K562 (cell line): ENCODE results near the gene MDN1. TPM values are rescaled to one million over a fixed set of nuclear protein-coding genes. Genes with fewer than 3 reads are reported as not detected.

Experiments used
- ATAC-seq: fragments of 200-7000 bp; cut with Tn5 transposase; 3 replicates; pipeline ENCODE4 v1.9.1; 2020; ENCODE audit warnings: moderate library complexity
- BruUV-seq: library from RNA; stranded (reverse); fragments of 400-500 nt; replicated peaks from 2 replicates; lab custom pipeline; 2021; lab: Mats Ljungman, UMichigan
- CTCF ChIA-PET: fragments of 300-600 bp; formaldehyde crosslinking; extraction: SDS; loops from one replicate; lab custom pipeline; 2021; ENCODE audit warnings: low intra/inter-chr PET ratio; lab: Yijun Ruan, JAX
- POLR2A ChIA-PET: fragments of 300-600, 350-650 bp; sonication (Branson Sonifier 250); formaldehyde crosslinking; extraction: SDS; loops from one replicate; lab custom pipeline; 2021; ENCODE audit warnings: antibody characterized with exemption, inconsistent platforms; lab: Yijun Ruan, JAX
- DNase-seq, 4 experiments: peaks; one replicate each; pipeline versions ENCODE4 v3.0.0 to v3.0.0-alpha.2; 2011 to 2018; ENCODE audit warnings: low spot score in 3 of 4, mixed read lengths in 3 of 4; ENCODE audit errors: extremely low read depth in 1 of 4
- FAIRE-seq: peaks from 2 replicates; lab custom pipeline; 2011; peaks lifted over from hg19 to GRCh38; lab: Jason Lieb, UNC
- H2AFZ ChIP-seq: 2 replicates; pipeline ENCODE4 v1.6.0; 2011; ENCODE audit warnings: low read depth, low read length, control low read depth, inconsistent platforms
- H3K27ac ChIP-seq: fragments of 200-600 bp; 3 replicates; pipeline ENCODE4 v1.8.0; 2011; ENCODE audit warnings: low read depth, mild to moderate bottlenecking, control low read depth, inconsistent platforms, low read length, moderate library complexity, mixed read lengths; ENCODE audit errors: extremely low read depth
- H3K27me3 ChIP-seq, 2 experiments: fragments of 300-600 bp in 1 of 2; 2 replicates in 1 of 2; 3 replicates in 1 of 2; pipeline versions ENCODE4 v1.6.0 to v1.8.0; 2011; ENCODE audit warnings: inconsistent platforms in 2 of 2, low read length in 2 of 2, mild to moderate bottlenecking in 1 of 2, mixed read lengths in 1 of 2, moderate library complexity in 1 of 2; ENCODE audit not compliant: control insufficient read depth in 2 of 2, insufficient read depth in 2 of 2
- H3K36me3 ChIP-seq: fragments of 300-600 bp; 3 replicates; pipeline ENCODE4 v1.8.0; 2011; ENCODE audit warnings: mild to moderate bottlenecking, low read length, inconsistent platforms; ENCODE audit not compliant: control insufficient read depth, insufficient read depth
- H3K4me1 ChIP-seq, 2 experiments: fragments of 200-600 bp in 1 of 2; replicated peaks in 1 of 2; 2 replicates in 1 of 2; 3 replicates in 1 of 2; pipeline versions ENCODE4 v1.5.1 to v1.8.0; 2011; ENCODE audit warnings: inconsistent platforms in 2 of 2, low read length in 2 of 2, mild to moderate bottlenecking in 1 of 2, mixed read lengths in 1 of 2, moderate library complexity in 1 of 2; ENCODE audit not compliant: control insufficient read depth in 2 of 2, insufficient read depth in 2 of 2
- H3K4me2 ChIP-seq: 2 replicates; pipeline ENCODE4 v1.6.1; 2011; ENCODE audit warnings: low read length, control low read depth, inconsistent platforms, mixed read lengths; ENCODE audit not compliant: insufficient read depth
- H3K4me3 ChIP-seq: fragments of 200-600 bp; sonication (generic), shearing (Covaris generic); 2 replicates; pipeline ENCODE4 v1.5.1; 2016; ENCODE audit warnings: control low read depth, inconsistent platforms
- H3K79me2 ChIP-seq: fragments of 200-600 bp; 3 replicates; pipeline ENCODE4 v1.8.0; 2011; ENCODE audit warnings: low read length, inconsistent platforms; ENCODE audit not compliant: control insufficient read depth, insufficient read depth
- H3K9ac ChIP-seq, 2 experiments: 2 replicates each; pipeline versions ENCODE4 v1.6.0 to v1.6.1; 2011; ENCODE audit warnings: low read depth in 2 of 2, low read length in 2 of 2, control low read depth in 1 of 2, inconsistent platforms in 1 of 2, mild to moderate bottlenecking in 1 of 2, mixed read lengths in 1 of 2; ENCODE audit not compliant: insufficient read depth in 1 of 2
- H3K9me1 ChIP-seq: one replicate; pipeline ENCODE4 v1.6.0; 2011; ENCODE audit warnings: inconsistent platforms, mild to moderate bottlenecking, low read length, moderate library complexity; ENCODE audit not compliant: control insufficient read depth, insufficient read depth
- H3K9me3 ChIP-seq: replicated peaks from 2 replicates; pipeline ENCODE4 v1.5.1; 2011; ENCODE audit warnings: low read depth, low read length, inconsistent platforms; ENCODE audit not compliant: control insufficient read depth, insufficient read depth
- H4K20me1 ChIP-seq: replicated peaks from 2 replicates; pipeline ENCODE4 v1.6.1; 2011; ENCODE audit warnings: low read length, inconsistent platforms, mixed read lengths; ENCODE audit not compliant: control insufficient read depth, insufficient read depth
- CHCHD3 ChIP-seq: fragments of 250-450 bp; sonication (Bioruptor Pico); IDR thresholded peaks from 2 replicates; pipeline ENCODE4 v2.1.2; 2022; ENCODE audit warnings: mild to moderate bottlenecking
- GABPA ChIP-seq: fragments of 200-800 bp; sonication (Bioruptor generic); conservative IDR thresholded peaks from 2 replicates; pipeline ENCODE4 v1.6.1; 2016; ENCODE audit warnings: low read depth, missing genetic modification characterization, missing compliant biosample characterization
- GTF2B ChIP-seq: IDR thresholded peaks from 2 replicates; pipeline ENCODE4 v1.6.1; 2011; ENCODE audit not compliant: insufficient read length; ENCODE audit errors: extremely low read depth
- HDAC8 ChIP-seq: fragments of 450-650 bp; IDR thresholded peaks from 2 replicates; pipeline ENCODE4 v1.6.1; 2016; ENCODE audit warnings: mild to moderate bottlenecking, missing genetic modification characterization, moderate library complexity, missing compliant biosample characterization
- MIER1 ChIP-seq: fragments of 450-650 bp; IDR thresholded peaks from 2 replicates; pipeline ENCODE4 v1.6.1; 2016; ENCODE audit warnings: antibody characterized with exemption, mild to moderate bottlenecking, low read depth
- RAD51 ChIP-seq: fragments of 450-650 bp; IDR thresholded peaks from 2 replicates; pipeline ENCODE4 v1.7.1; 2016; ENCODE audit warnings: low read depth, mild to moderate bottlenecking, borderline replicate concordance
- RBFOX2 ChIP-seq: fragments of 200-400 bp; formaldehyde crosslinking; IDR thresholded peaks from 2 replicates; pipeline ENCODE4 v1.6.1; 2017; ENCODE audit warnings: low read depth, mild to moderate bottlenecking, low read length, moderate library complexity
- SIN3B ChIP-seq: fragments of 450-650 bp; IDR thresholded peaks from 2 replicates; pipeline ENCODE4 v1.6.1; 2017; ENCODE audit warnings: low read depth, mild to moderate bottlenecking, moderate library complexity
- SNAPC5 ChIP-seq: fragments of 250-450 bp; sonication (Bioruptor Pico); IDR thresholded peaks from 2 replicates; pipeline ENCODE4 v1.8.0; 2021; ENCODE audit warnings: moderate library complexity, mild to moderate bottlenecking, inconsistent platforms
- U2AF2 ChIP-seq: fragments of 200-400 bp; formaldehyde crosslinking; optimal IDR thresholded peaks from 2 replicates; pipeline ENCODE3; 2017; ENCODE audit warnings: low read depth, mild to moderate bottlenecking, low read length
- ZNF232 ChIP-seq: sonication (generic); formaldehyde crosslinking; IDR thresholded peaks from 2 replicates; pipeline ENCODE4 v1.8.0; 2022; ENCODE audit warnings: mild to moderate bottlenecking, missing genetic modification reagents
- ZNF609 ChIP-seq: sonication (generic); formaldehyde crosslinking; IDR thresholded peaks from 2 replicates; pipeline ENCODE4 v1.8.1; 2023; ENCODE audit warnings: missing genetic modification reagents, mild to moderate bottlenecking, borderline replicate concordance
- ZNF639 ChIP-seq, 2 experiments: fragments of 200-800 bp in 1 of 2; sonication (Bioruptor generic) in 1 of 2; sonication (generic) in 1 of 2; formaldehyde crosslinking in 1 of 2; IDR thresholded peaks in 1 of 2; conservative IDR thresholded peaks in 1 of 2; 2 replicates each; pipeline versions ENCODE4 v1.5.0 to v1.6.1; 2016 to 2020; ENCODE audit warnings: missing compliant biosample characterization in 1 of 2, missing genetic modification characterization in 1 of 2, missing genetic modification reagents in 1 of 2
- WGBS: fragments of 100-300 bp; shearing (Covaris generic); methylation state at CpG from one replicate; pipeline ENCODE4 v1.1.6; 2016; ENCODE audit warnings: low coverage, mixed read lengths; ENCODE audit not compliant: insufficient coverage; ENCODE audit errors: missing lambda C conversion rate; 5-methylcytosine and 5-hydroxymethylcytosine counted together
- in situ Hi-C: fragments of 300-500 bp; cut with MboI; formaldehyde crosslinking; loops from 4 replicates; pipeline ENCODE4 v1.15.0; 2018; ENCODE audit warnings: inconsistent platforms, mixed read lengths
- intact Hi-C: fragments of 100-400 bp; cut with micrococcal nuclease; formaldehyde crosslinking; loops from 2 replicates; pipeline ENCODE4 v1.14.2; 2022
- polyA plus RNA-seq, 8 experiments: library from polyadenylated mRNA; depleted of rRNA in 4 of 8; stranded (reverse) in 5 of 8; unstranded in 3 of 8; fragments of >200 nt; fragmentation: Nextera tagmentation in 2 of 8; fragmentation: Illumina TruSeq in 1 of 8; extraction: Ambion mirVana in 2 of 8; extraction: Trizol in 1 of 8; gene quantifications; 2 replicates each; pipeline versions ENCODE4 v1.2.1 to v1.2.3, GENCODE V29; 2011 to 2014; ENCODE audit warnings: inconsistent platforms in 1 of 8, missing spikeins in 1 of 8
- total RNA-seq, 7 experiments: library from RNA; depleted of rRNA in 6 of 7; stranded (reverse); fragments of >200 nt in 6 of 7; fragmentation: Illumina TruSeq in 2 of 7; extraction: Trizol in 2 of 7; gene quantifications; 2 replicates each; pipeline versions ENCODE4 v1.2.1 to v1.2.3, GENCODE V29; 2011 to 2021; ENCODE audit warnings: low replicate concordance in 1 of 7

MDN1 gene
- total and polyA plus RNA-seq, 9 of the 15 experiments (the other 6 are each of a cell fraction or from before 2014, with no cell fraction given), result 25.6 to 93.6 (median 43.0) TPM

GRCh38 chr6:89789980-89790379 lies 29.6 kb downstream of the MDN1 start (continued):
- no peak for TF ChIP-seq GTF2B
- TF ChIP-seq ZNF232, result no peak
- TF ChIP-seq GABPA (tag), result no peak
- TF ChIP-seq ZNF639 (CRISPR knock-in tag; conservative IDR thresholded peaks at IDR 0.05 in 1 of 2, IDR thresholded peaks at IDR 0.05 in 1 of 2), result no peak
- no peak for TF ChIP-seq CHCHD3
- no peak for TF ChIP-seq RAD51

- CTCF ChIA-PET, result no interaction called here
- Histone ChIP-seq H3K4me3 (no peak overlapping the region), H3K9me1 (no peaks in the 10 kb centered on the region), H3K27ac (no peak overlapping the region), H3K4me2 (no peak overlapping the region), H3K36me3 (peaks cover 89% of the 10 kb centered on the region), H3K4me1 (no peaks in the 10 kb centered on the region), H3K9ac (no peak overlapping the region), H2AFZ (no peak overlapping the region), H3K79me2 (peaks cover 4% of the 10 kb centered on the region; the same call in 2 of the 3 replicates), H4K20me1 (no peaks in the 10 kb centered on the region; the same call in 1 of the 2 replicates), H3K27me3 (no peaks in the 10 kb centered on the region), H3K9me3 (no peaks in the 10 kb centered on the region)
- BruUV-seq, result no TSS peak
- no peak for ATAC-seq
- POLR2A ChIA-PET, result interaction anchor here (0.7 kb wide), 1 partner anchor 633 kb away, joined by 3 read pairs; no protein-coding TSS in a partner anchor
- DNase-seq, result no peak
- 79% methylated on average over 7 of the region's 7 CpGs for WGBS
- in situ Hi-C loops (no loop called here), intact Hi-C loops (no loop called here)
- FAIRE-seq, result no peak
- TF ChIP-seq HDAC8 (no peak), MIER1 (no peak), ZNF609 (no peak), SNAPC5 (no peak), SIN3B (no peak), RBFOX2 (no peak), U2AF2 (no peak)
Measured at GRCh38 chr6:89787660-89788328, 31.8 kb downstream of the MDN1 start.
